HCT116 (cell line): Measurements from ENCODE around the gene UMAD1. TPM values are rescaled to one million over a fixed set of nuclear protein-coding genes. Genes with fewer than 3 reads are reported as not detected.

Experiments used
- ATAC-seq: fragments of 200-7000 bp; cut with Tn5 transposase; 2 replicates; pipeline ENCODE4 v1.9.1; 2020; ENCODE audit warnings: mild to moderate bottlenecking, moderate library complexity
- BruUV-seq: library from RNA; stranded (reverse); fragments of 400-500 nt; replicated peaks from 2 replicates; lab custom pipeline; 2021; lab: Mats Ljungman, UMichigan
- CTCF ChIA-PET: fragments of 300-600 bp; sonication (Branson Sonifier 250); formaldehyde crosslinking; loops from one replicate; lab custom pipeline; 2021; ENCODE audit warnings: antibody characterized with exemption; lab: Charles Lee
- POLR2A ChIA-PET: fragments of 300-600, 350-600 bp; sonication (Branson Sonifier 250); formaldehyde crosslinking; loops from one replicate; lab custom pipeline; 2021; ENCODE audit warnings: antibody characterized with exemption; lab: Charles Lee
- RAD21 ChIA-PET, 2 experiments: fragments of 300-600 bp; sonication (Branson Sonifier 250); formaldehyde crosslinking; loops; one replicate each; lab custom pipeline; 2023; ENCODE audit warnings: low total read pairs in 2 of 2; ENCODE audit not compliant: uncharacterized antibody in 2 of 2, unreplicated experiment in 2 of 2, low non-redundant PET in 1 of 2; lab: Charles Lee
- DNase-seq: peaks from one replicate; pipeline ENCODE4 v3.0.0-alpha.2; 2010; ENCODE audit warnings: low read depth, low spot score
- H2AFZ ChIP-seq: fragments of 200-600 bp; shearing (Covaris generic), sonication (generic); 2 replicates; pipeline ENCODE4 v1.6.1; 2017; ENCODE audit warnings: low read depth, mixed run types, mixed read lengths, antibody characterized with exemption, low read length; ENCODE audit not compliant: poor library complexity, severe bottlenecking
- H3K27ac ChIP-seq: 2 replicates; pipeline ENCODE4 v1.5.1; 2012; ENCODE audit warnings: low read depth, low read length
- H3K27me3 ChIP-seq: fragments of 200-600 bp; sonication (generic); 2 replicates; pipeline ENCODE4 v1.6.1; 2016; ENCODE audit warnings: mixed run types, low read length, mixed read lengths; ENCODE audit not compliant: insufficient read depth
- H3K36me3 ChIP-seq, 2 experiments: fragments of 200-500 bp in 1 of 2; fragments of 200-600 bp in 1 of 2; sonication (Bioruptor generic) in 1 of 2; sonication (generic) in 1 of 2; 2 replicates each; pipeline versions ENCODE4 v1.5.1 to v1.6.1; 2014 to 2016; ENCODE audit warnings: low read length in 2 of 2, inconsistent platforms in 1 of 2, mixed read lengths in 1 of 2, mixed run types in 1 of 2; ENCODE audit not compliant: insufficient read depth in 2 of 2, control insufficient read depth in 1 of 2
- H3K4me1 ChIP-seq, 2 experiments: fragments of 200-600 bp in 1 of 2; sonication (generic) in 1 of 2; 2 replicates each; pipeline versions ENCODE4 v1.5.1 to v1.6.1; 2012 to 2017; ENCODE audit warnings: low read length in 2 of 2, inconsistent platforms in 1 of 2, mild to moderate bottlenecking in 1 of 2, mixed read lengths in 1 of 2, mixed run types in 1 of 2, moderate library complexity in 1 of 2; ENCODE audit not compliant: insufficient read depth in 2 of 2, control insufficient read depth in 1 of 2
- H3K4me2 ChIP-seq: fragments of 200-600 bp; sonication (generic); 2 replicates; pipeline ENCODE4 v1.6.1; 2017; ENCODE audit warnings: mixed run types, low read length, mixed read lengths
- H3K4me3 ChIP-seq, 2 experiments: fragments of 200-600 bp in 1 of 2; sonication (generic) in 1 of 2; replicated peaks in 1 of 2; 2 replicates each; pipeline ENCODE4 v1.5.1; 2011 to 2016; ENCODE audit warnings: low read length in 2 of 2, control low read depth in 1 of 2, low read depth in 1 of 2, mild to moderate bottlenecking in 1 of 2, mixed read lengths in 1 of 2, mixed run types in 1 of 2
- H3K79me2 ChIP-seq: fragments of 200-600 bp; sonication (generic); 2 replicates; pipeline ENCODE4 v1.6.1; 2017; ENCODE audit warnings: mild to moderate bottlenecking, mixed run types, low read length, moderate library complexity, mixed read lengths; ENCODE audit not compliant: insufficient read depth
- H3K9ac ChIP-seq: fragments of 200-600 bp; sonication (generic); 2 replicates; pipeline ENCODE4 v1.6.1; 2016; ENCODE audit warnings: low read length, mixed read lengths
- H3K9me2 ChIP-seq: fragments of 200-600 bp; sonication (generic), shearing (Covaris generic); 2 replicates; pipeline ENCODE4 v1.6.1; 2017; ENCODE audit warnings: mixed run types, mild to moderate bottlenecking, moderate library complexity; ENCODE audit not compliant: insufficient read depth
- H3K9me3 ChIP-seq, 2 experiments: fragments of 200-500 bp in 1 of 2; fragments of 200-600 bp in 1 of 2; sonication (Bioruptor generic) in 1 of 2; sonication (generic) in 1 of 2; 2 replicates each; pipeline ENCODE4 v1.6.1; 2014 to 2017; ENCODE audit warnings: low read length in 2 of 2, mixed read lengths in 2 of 2, inconsistent platforms in 1 of 2, low read depth in 1 of 2, mild to moderate bottlenecking in 1 of 2, mixed run types in 1 of 2, moderate library complexity in 1 of 2; ENCODE audit not compliant: control insufficient read depth in 1 of 2, insufficient read depth in 1 of 2
- H4K20me1 ChIP-seq: fragments of 200-600 bp; sonication (generic), shearing (Covaris generic); 2 replicates; pipeline ENCODE4 v1.6.1; 2017; ENCODE audit warnings: mixed run types, mild to moderate bottlenecking, moderate library complexity; ENCODE audit not compliant: insufficient read depth
- CBX3 ChIP-seq: IDR thresholded peaks from 2 replicates; pipeline ENCODE4 v1.6.1; 2012; ENCODE audit warnings: low read depth
- EGR1 ChIP-seq: IDR thresholded peaks from 2 replicates; pipeline ENCODE4 v1.6.1; 2012; ENCODE audit warnings: low read depth
- ELF1 ChIP-seq: IDR thresholded peaks from 2 replicates; pipeline ENCODE4 v1.6.1; 2012; ENCODE audit warnings: low read depth, borderline replicate concordance
- EZH2phosphoT487 ChIP-seq: fragments of 200-600 bp; IDR thresholded peaks from 2 replicates; pipeline ENCODE4 v1.6.1; 2018; ENCODE audit warnings: antibody characterized with exemption, borderline replicate concordance
- JUND ChIP-seq: IDR thresholded peaks from 2 replicates; pipeline ENCODE4 v1.6.1; 2012
- POLR2A ChIP-seq: IDR thresholded peaks from 2 replicates; pipeline ENCODE4 v1.7.0; 2011; ENCODE audit warnings: borderline replicate concordance; ENCODE audit not compliant: insufficient read depth, insufficient read length; ENCODE audit errors: extremely low read depth
- SIN3A ChIP-seq: IDR thresholded peaks from 2 replicates; pipeline ENCODE4 v1.6.1; 2012; ENCODE audit warnings: low read depth
- SP1 ChIP-seq: IDR thresholded peaks from 2 replicates; pipeline ENCODE4 v1.6.1; 2012; ENCODE audit warnings: low read depth
- SRF ChIP-seq: IDR thresholded peaks from 2 replicates; pipeline ENCODE4 v1.6.1; 2012; ENCODE audit warnings: low read depth
- TCF7L2 ChIP-seq: IDR thresholded peaks from 2 replicates; pipeline ENCODE4 v1.7.0; 2011; ENCODE audit warnings: borderline replicate concordance, inconsistent platforms; ENCODE audit not compliant: insufficient read depth, insufficient read length; ENCODE audit errors: extremely low read depth
- YY1 ChIP-seq: IDR thresholded peaks from 2 replicates; pipeline ENCODE4 v1.6.1; 2011; ENCODE audit warnings: low read length, low read depth, moderate library complexity, mild to moderate bottlenecking; ENCODE audit not compliant: insufficient replicate concordance; ENCODE audit errors: extremely low read depth
- ZFX ChIP-seq: fragments of 450-650 bp; IDR thresholded peaks from 2 replicates; pipeline ENCODE4 v1.6.1; 2017
- ZNF274 ChIP-seq: fragments of 200-500 bp; sonication (Bioruptor generic); IDR thresholded peaks from 2 replicates; pipeline ENCODE4 v1.6.1; 2014; ENCODE audit warnings: mild to moderate bottlenecking, low read depth, low read length, inconsistent platforms
- intact Hi-C: fragments of 100-400 bp; cut with micrococcal nuclease; formaldehyde crosslinking; loops from 2 replicates; pipeline ENCODE4 v1.10.0; 2022
- total RNA-seq: library from RNA; stranded (reverse); gene quantifications from one replicate; pipeline ENCODE4 v1.2.1, GENCODE V29; 2021; ENCODE audit not compliant: unreplicated experiment
- TF ChIP-seq, protein P1 (sequence below): IDR thresholded peaks from 2 replicates; pipeline ENCODE4 v1.6.1; 2012
- TF ChIP-seq, protein P2 (sequence below), 3 experiments: fragments of 200-600 bp in 1 of 3; sonication (generic) in 1 of 3; IDR thresholded peaks in 2 of 3; conservative IDR thresholded peaks in 1 of 3; 2 replicates each; pipeline ENCODE4 v1.5.1; 2012 to 2017; ENCODE audit warnings: low read depth in 2 of 3, low read length in 2 of 3, antibody characterized with exemption in 1 of 3, borderline replicate concordance in 1 of 3, control low read depth in 1 of 3, mild to moderate bottlenecking in 1 of 3, mixed read lengths in 1 of 3, mixed run types in 1 of 3, moderate library complexity in 1 of 3; ENCODE audit not compliant: insufficient read depth in 1 of 3

UMAD1 gene
- total RNA-seq, 1 experiment from 2014 or later: 12.7 TPM

DNA sequence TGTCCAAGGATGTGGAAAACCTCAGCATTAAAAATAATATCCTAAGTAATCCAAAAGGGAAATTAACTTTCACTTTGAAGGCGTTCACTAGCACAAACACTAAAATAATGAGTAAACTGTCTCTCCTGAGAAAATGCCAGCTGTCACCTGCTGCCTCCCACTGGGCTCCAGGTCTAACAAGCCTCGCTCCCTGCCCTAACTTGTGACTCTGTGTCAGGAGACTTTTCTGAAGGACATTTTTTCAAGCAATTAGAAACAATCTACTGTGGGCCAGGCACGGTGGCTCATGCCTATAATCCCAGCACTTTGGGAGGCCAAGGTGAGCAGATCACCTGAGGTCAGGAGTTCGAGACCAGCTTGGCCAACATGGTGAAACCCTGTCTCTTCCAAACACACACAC lies 255.2 kb downstream of the UMAD1 start:
- Histone ChIP-seq H3K27ac (no peak overlapping the region), H3K9me3 (no peaks in the 10 kb centered on the region), H3K9ac (no peak overlapping the region), H3K79me2 (no peaks in the 10 kb centered on the region), H3K9me2 (no peaks in the 10 kb centered on the region; the same call in 1 of the 2 replicates), H2AFZ (no peak overlapping the region), H4K20me1 (no peaks in the 10 kb centered on the region), H3K4me2 (no peak overlapping the region), H3K4me3 (no peak overlapping the region), H3K4me1 (no peaks in the 10 kb centered on the region), H3K36me3 (no peaks in the 10 kb centered on the region), H3K27me3 (no peaks in the 10 kb centered on the region)
- BruUV-seq: no TSS peak
- ChIA-PET POLR2A (no interaction called here), RAD21 (no interaction called here), CTCF (no interaction called here)
- intact Hi-C loops: no loop called here
- TF ChIP-seq SP1 (no peak), ZFX (no peak), JUND (no peak), ZNF274 (no peak), SIN3A (no peak), EZH2phosphoT487 (no peak)
- TF ChIP-seq, protein P1, sequence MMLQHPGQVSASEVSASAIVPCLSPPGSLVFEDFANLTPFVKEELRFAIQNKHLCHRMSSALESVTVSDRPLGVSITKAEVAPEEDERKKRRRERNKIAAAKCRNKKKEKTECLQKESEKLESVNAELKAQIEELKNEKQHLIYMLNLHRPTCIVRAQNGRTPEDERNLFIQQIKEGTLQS: no peak
- TF ChIP-seq, protein P2, sequence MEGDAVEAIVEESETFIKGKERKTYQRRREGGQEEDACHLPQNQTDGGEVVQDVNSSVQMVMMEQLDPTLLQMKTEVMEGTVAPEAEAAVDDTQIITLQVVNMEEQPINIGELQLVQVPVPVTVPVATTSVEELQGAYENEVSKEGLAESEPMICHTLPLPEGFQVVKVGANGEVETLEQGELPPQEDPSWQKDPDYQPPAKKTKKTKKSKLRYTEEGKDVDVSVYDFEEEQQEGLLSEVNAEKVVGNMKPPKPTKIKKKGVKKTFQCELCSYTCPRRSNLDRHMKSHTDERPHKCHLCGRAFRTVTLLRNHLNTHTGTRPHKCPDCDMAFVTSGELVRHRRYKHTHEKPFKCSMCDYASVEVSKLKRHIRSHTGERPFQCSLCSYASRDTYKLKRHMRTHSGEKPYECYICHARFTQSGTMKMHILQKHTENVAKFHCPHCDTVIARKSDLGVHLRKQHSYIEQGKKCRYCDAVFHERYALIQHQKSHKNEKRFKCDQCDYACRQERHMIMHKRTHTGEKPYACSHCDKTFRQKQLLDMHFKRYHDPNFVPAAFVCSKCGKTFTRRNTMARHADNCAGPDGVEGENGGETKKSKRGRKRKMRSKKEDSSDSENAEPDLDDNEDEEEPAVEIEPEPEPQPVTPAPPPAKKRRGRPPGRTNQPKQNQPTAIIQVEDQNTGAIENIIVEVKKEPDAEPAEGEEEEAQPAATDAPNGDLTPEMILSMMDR (IDR thresholded peaks at IDR 0.05 in 2 of 3, conservative IDR thresholded peaks at IDR 0.05 in 1 of 3; ENCODE audit: borderline replicate concordance in 1 of 3, insufficient read depth in 1 of 3, low read depth in 2 of 3, low read length in 2 of 3): no peak
- no peak for ATAC-seq
- DNase-seq: no peak

DNA sequence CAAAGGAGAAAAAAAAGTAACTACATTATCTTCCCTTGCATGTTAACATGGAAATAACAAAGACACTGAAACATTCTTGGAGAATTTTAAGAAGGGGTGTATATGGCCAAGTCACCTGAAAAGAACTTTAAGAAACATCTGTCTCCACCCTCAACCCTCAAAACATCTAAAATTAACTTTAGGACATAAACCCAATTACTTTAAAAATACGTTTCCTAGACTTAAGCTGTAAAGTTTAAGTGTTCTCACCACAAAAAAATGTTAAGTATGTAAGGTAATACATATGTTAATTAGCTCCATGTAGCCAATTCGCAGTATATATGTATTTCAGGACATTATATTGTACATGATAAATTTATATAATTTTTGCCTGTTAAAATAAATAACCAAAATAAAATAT lies 257.0 kb downstream of the UMAD1 start:
- no peaks in the 10 kb centered on the region for H3K9me3 ChIP-seq
- H3K9ac ChIP-seq: no peak overlapping the region
- ATAC-seq (no peak), DNase-seq (no peak)
- no TSS peak for BruUV-seq
- ChIA-PET RAD21 (no interaction called here), POLR2A (no interaction called here), CTCF (no interaction called here)
- intact Hi-C loops: no loop called here
- H3K4me1 ChIP-seq: no peaks in the 10 kb centered on the region
- no peaks in the 10 kb centered on the region for H3K36me3 ChIP-seq
- H3K4me3 ChIP-seq: no peak overlapping the region
- H3K9me2 ChIP-seq: no peaks in the 10 kb centered on the region; the same call in 1 of the 2 replicates
- H3K79me2 ChIP-seq: no peaks in the 10 kb centered on the region
- no peaks in the 10 kb centered on the region for H4K20me1 ChIP-seq
- H2AFZ ChIP-seq: no peak overlapping the region
- H3K4me2 ChIP-seq: no peak overlapping the region
- H3K27ac ChIP-seq: no peak overlapping the region
- no peaks in the 10 kb centered on the region for H3K27me3 ChIP-seq
- TF ChIP-seq SRF: no peak
- TF ChIP-seq TCF7L2: no peak
- TF ChIP-seq, protein P2 (IDR thresholded peaks at IDR 0.05 in 2 of 3, conservative IDR thresholded peaks at IDR 0.05 in 1 of 3; ENCODE audit: borderline replicate concordance in 1 of 3, insufficient read depth in 1 of 3, low read depth in 2 of 3, low read length in 2 of 3): no peak
- TF ChIP-seq JUND: no peak
- TF ChIP-seq YY1: no peak
- TF ChIP-seq ELF1: no peak
- no peak for TF ChIP-seq EGR1
- TF ChIP-seq ZNF274: no peak
- no peak for TF ChIP-seq POLR2A
- TF ChIP-seq SIN3A: no peak
- no peak for TF ChIP-seq CBX3
- TF ChIP-seq SP1: no peak
